HEK293T (cell line): ENCODE results near the gene PPP1R1B.

Source experiments
- ARNT ChIP-seq: fragments of 450-650 bp; IDR thresholded peaks from 2 replicates; pipeline ENCODE4 v1.6.1; 2017; ENCODE audit warnings: mild to moderate bottlenecking
- BHLHE40 ChIP-seq: fragments of 450-650 bp; IDR thresholded peaks from 2 replicates; pipeline ENCODE4 v1.6.1; 2016; ENCODE audit warnings: mild to moderate bottlenecking, moderate library complexity, borderline replicate concordance
- ELF4 ChIP-seq: fragments of 450-650 bp; IDR thresholded peaks from 2 replicates; pipeline ENCODE4 v1.6.1; 2017; ENCODE audit warnings: antibody characterized with exemption
- FOXK2 ChIP-seq: fragments of 450-650 bp; IDR thresholded peaks from 2 replicates; pipeline ENCODE4 v1.6.1; 2016; ENCODE audit warnings: mild to moderate bottlenecking
- FOXM1 ChIP-seq: fragments of 450-650 bp; IDR thresholded peaks from 2 replicates; pipeline ENCODE4 v1.6.1; 2017; ENCODE audit warnings: mild to moderate bottlenecking, borderline replicate concordance
- HDGF ChIP-seq: fragments of 450-650 bp; IDR thresholded peaks from 2 replicates; pipeline ENCODE4 v1.6.1; 2017; ENCODE audit warnings: antibody characterized with exemption, borderline replicate concordance
- L3MBTL2 ChIP-seq: fragments of 450-650 bp; conservative IDR thresholded peaks from 2 replicates; pipeline ENCODE4 v1.6.1; 2016; ENCODE audit warnings: mild to moderate bottlenecking
- SP1 ChIP-seq: fragments of 450-650 bp; IDR thresholded peaks from 2 replicates; pipeline ENCODE4 v1.6.1; 2017
- SUZ12 ChIP-seq: fragments of 450-650 bp; IDR thresholded peaks from 2 replicates; pipeline ENCODE4 v1.6.1; 2016; ENCODE audit warnings: mild to moderate bottlenecking

- TF ChIP-seq SP1, result no peak
- TF ChIP-seq BHLHE40, result no peak
- no peak for TF ChIP-seq L3MBTL2
- no peak for TF ChIP-seq SUZ12
- TF ChIP-seq FOXM1, result no peak
- no peak for TF ChIP-seq HDGF
- TF ChIP-seq FOXK2, result no peak
- no peak for TF ChIP-seq ELF4
- no peak for TF ChIP-seq ARNT
Measured at GRCh38 chr17:39632153-39632941, 5.6 kb downstream of the PPP1R1B start.
